HS-5 (cell line): Measurements from ENCODE around the gene CCN2.

ENCODE experiments used
- DNase-seq: peaks from one replicate; pipeline ENCODE4 v3.0.0-alpha.2; 2012; ENCODE audit warnings: low read depth

CCN2 gene, protein sequence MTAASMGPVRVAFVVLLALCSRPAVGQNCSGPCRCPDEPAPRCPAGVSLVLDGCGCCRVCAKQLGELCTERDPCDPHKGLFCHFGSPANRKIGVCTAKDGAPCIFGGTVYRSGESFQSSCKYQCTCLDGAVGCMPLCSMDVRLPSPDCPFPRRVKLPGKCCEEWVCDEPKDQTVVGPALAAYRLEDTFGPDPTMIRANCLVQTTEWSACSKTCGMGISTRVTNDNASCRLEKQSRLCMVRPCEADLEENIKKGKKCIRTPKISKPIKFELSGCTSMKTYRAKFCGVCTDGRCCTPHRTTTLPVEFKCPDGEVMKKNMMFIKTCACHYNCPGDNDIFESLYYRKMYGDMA

GRCh38 chr6:131950767-131951575 lies at the start of gene CCN2:
Gene CCN2 (minus strand): TSS chr6:131951372. CDS start chr6:131951172, 200 bp downstream.
- DNase-seq = peak; percentile 94

GRCh38 chr6:132000296-132000695 lies 49.1 kb upstream of the CCN2 start:
- DNase-seq = no peak

- DNase-seq = no peak
These were observed 48.5 kb upstream of the CCN2 start for GRCh38 chr6:131999545-132000146.

DNA sequence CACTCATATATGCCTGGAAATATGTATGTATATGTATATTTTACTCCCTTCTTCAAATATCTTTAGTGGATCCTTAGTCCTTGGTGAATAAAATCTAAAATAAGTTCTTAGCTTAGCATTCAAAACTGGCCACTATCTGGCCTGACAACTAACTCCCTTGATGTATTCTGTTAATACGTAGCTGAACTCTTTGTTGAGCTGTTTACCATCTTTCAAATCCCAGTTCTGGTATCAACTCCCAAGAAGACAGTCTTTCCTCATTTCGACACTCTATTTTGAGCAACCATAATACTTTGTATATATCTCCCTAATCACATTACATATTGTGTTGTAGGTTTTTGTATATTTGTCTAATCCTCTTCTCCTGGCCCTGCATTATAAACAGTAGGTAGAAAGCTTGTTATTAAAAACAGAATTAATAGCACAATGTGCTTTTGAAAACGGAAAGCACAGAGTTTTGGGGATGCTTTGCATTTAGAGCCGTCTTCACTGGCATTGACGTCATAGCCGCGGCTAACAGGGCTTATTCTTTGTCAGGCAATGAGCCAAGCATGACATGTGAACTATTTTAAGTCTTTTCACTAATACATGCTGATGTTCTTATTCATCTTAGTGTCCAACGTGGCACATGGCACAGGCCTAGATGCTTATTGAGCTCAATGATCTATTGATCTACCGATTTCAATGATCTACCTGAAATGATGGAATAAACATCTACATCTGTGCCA lies 47.2 kb upstream of the CCN2 start:
- DNase-seq = no peak

- DNase-seq = no peak
These were observed 46.4 kb upstream of the CCN2 start for GRCh38 chr6:131997429-131998153.

GRCh38 chr6:131995917-131996316 lies 44.7 kb upstream of the CCN2 start:
- peak; percentile 88 for DNase-seq

DNA sequence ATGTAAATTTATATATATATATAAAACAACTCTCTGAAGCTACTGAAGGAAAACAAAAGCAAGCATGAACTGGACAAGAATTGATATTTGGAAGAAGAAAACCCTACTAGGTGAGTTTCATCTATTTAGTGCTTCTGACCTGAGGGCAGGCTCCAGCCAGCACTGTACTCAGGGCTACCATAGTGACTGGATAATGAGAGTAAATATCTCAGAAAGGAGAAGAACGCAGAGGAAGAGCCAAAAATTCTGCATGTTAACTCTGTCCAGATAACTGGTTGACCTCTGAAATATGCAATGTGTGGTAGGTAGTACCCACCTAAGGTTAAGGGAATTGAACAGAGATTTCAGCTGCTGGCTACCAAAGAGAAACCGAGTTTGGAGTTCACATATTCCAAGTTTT lies 41.4 kb upstream of the CCN2 start:
- DNase-seq = no peak

DNA sequence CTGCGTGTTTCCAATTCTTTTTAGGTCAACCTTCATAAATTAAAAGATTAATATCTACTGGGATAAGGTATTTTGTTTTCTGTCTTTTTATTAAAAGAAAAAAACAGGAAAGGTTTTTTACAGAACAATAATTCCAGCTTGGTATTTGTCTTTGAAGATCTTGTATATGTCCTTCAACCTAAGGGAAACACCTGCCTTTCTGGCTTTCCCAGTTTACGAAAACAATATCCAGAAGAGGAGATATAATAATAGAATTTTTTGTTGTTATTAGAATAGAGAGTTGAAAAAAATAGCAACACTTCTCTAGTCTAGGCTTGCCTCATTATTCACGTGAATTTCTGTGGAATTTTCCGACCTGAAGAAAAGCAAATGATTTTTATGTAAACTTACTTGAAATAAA lies 37.9 kb upstream of the CCN2 start:
- no peak for DNase-seq

GRCh38 chr6:131982740-131983259 lies 31.6 kb upstream of the CCN2 start:
- peak; percentile 63 for DNase-seq

DNA sequence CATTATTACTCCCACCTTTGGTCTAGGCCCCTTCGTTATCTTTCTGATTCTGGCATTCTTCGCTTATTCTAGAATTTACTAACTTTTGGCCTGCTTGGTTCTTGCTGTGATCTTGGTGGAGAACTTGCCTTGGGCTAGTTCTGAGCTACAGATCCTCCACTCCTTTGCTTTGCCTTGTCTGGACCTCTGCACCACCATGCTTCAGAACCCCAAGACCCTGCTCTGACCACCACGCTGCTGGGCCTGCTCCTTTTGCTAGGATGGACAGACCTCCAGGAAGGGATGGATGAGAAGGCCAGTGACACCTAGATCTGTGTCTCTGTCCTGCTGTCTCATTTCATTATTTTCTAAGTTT lies 30.4 kb upstream of the CCN2 start:
- DNase-seq = no peak

DNA sequence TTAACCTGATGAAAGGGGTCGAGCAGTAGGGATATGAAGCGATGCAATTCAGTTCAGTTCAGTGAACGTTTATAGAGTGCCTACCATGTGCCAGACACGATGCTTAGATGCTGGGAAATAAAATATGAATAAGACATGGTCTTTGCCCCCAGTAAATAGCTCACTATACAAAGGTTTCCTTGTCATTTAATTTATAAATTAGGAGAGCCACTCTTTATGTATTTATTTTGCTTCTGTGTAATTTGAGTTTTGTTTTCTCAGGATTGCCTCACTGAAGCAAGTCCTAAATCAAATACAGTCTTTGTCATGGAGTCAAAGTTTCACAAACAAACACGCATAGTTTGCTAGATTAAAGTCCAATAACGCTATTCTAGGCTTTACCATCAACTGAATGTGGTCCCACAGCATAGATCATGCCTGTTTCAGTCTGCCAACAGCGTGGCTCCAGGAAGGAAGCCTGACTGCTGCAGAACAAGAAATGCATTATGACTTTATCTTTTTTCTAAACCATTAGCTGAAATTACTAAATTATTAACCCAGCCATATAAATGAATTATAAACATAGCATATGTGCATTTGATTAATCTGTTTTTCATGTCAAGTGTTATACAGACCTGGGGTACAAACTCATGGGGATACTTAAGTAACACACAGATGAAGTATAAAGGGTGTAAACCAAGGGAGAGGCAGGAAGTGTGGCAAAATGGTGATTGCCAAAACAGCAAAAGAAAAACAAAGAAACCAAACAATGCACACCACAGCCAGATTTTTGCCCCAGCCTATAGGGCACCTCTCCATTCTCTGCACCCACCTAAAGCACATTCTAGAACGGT lies 29.8 kb upstream of the CCN2 start:
- no peak for DNase-seq

- no peak for DNase-seq
These were observed 29.2 kb upstream of the CCN2 start for GRCh38 chr6:131980338-131980790.

DNA sequence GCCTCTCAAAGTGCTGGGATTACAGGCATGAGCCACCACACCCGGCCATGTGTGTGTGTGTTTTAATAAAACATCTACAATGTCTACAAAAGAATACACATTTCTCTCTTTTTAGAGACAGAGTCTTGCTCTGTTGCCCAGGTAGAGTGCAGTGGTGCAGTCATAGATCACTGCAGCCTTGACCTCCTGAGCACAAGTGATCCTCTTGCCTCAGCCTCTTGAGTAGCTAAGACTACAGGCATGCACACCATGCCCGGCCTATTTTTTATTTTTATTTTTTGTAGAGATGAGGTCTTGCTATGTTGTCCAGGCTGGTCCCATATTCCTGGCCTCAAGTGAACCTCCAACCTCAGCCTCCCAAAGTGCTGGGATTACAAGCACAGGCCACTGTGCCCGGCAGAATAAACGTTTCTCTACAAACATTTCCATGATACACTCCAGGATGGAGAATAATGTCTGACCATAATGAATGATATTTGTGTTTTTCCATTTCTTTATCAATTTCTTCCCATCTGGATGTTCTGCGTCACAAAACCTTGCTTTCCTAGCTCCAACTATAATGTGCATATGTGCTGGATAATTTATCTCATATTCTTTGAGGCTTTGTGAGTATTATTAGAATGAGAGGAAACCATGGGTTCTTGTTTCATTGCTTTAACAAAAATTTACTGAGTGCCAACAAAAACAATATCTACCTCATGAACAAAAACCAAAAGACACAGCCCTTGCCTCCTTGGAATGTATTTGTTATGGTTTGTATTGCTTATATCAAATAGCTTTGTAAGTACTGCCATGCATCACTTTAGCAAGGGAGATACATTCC lies 28.6 kb upstream of the CCN2 start:
- DNase-seq = peak; percentile 31

DNA sequence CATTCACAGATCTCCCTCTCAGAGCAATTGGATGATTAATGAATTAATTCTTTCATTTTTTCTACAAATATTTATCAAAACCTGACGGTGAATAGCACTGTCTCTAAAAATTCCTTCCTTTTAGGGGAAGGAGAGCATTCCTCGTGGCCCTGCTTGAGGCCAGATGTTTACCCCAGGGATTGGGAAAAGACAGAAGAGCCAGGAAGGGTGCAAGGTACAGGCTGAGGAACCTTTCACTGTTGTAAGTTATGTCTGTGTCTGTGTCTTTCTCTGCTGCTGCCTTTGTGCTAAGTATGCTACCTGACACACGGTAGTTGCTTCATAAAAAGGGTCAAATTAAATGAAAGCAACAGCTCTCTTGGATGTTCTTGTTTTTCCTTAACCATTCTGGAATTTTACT lies 27.4 kb upstream of the CCN2 start:
- no peak for DNase-seq

GRCh38 chr6:131976545-131977061 lies 25.4 kb upstream of the CCN2 start:
- DNase-seq = no peak

DNA sequence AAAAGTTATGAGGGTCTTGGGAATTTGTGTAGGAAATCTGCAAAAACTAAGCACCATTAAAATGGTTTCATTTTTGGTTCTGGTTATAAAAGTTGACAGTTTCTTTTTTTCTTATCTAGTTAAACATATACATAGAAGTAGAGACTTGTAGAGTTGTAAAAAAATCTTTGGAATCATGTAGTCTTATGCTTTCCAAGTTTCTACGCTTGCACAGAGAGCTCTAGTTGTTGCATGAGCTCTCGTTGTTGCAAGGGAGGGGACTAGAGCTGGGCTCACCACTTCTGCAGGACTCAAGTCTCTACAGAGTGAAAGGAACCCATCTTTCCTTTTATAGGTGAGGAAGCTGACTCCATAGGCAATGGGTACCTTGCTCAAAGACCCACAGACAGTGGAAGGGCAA lies 21.6 kb upstream of the CCN2 start:
- no peak for DNase-seq

DNA sequence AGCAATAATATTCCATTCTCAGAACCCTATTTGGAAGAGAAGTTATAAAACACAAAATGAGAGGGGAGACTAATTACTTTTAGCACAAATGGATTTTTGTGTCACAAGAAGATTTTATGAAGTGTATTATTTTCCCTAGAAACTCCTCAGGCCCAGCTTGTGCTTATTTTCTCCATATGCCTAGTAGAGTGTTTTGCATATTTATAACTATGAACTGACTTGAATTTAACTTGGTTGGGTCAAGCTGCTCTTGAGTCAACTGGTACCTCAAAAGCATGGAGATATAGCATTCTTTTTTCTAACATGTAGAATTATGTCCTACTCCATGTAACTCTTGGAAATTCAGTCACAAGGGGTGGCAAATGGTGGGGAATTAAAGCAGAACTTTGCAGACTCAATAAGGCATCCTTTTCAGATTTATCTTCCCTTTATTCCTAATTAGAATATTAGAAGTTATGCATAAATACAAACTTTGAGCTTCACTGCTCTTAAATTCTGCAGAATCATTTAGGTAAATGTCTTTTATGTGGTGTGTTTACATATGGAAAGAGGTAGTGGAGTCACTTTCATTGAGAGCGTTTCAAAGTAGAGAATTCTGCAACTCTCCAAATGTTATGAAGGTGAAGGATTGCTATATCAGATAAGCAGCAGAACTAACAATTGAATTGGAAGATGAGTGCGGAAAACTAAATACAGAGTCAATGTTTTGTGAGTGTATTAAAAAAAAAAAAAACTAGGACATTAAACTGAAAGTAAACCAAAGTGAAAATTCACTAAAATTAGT lies 19.1 kb upstream of the CCN2 start:
- DNase-seq = no peak

DNA sequence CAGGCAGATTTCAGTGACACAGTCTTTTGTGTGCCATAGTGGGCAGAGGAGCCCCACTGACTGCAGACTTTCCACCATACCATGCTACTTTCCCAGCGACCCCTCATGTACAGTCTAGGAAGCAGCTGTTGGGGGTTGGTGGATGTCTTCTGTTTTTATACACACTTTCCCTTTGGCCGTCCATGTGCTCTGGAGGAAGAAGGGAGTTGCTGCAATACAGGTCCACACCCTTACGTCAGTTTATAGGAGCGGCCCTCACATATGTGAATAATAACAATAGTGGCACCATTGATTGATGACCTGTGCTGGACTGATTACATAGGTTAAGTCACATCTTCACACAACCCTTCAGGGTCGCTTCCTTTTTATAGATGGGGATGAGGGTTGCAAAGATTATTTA lies 17.5 kb upstream of the CCN2 start:
- no peak for DNase-seq

DNA sequence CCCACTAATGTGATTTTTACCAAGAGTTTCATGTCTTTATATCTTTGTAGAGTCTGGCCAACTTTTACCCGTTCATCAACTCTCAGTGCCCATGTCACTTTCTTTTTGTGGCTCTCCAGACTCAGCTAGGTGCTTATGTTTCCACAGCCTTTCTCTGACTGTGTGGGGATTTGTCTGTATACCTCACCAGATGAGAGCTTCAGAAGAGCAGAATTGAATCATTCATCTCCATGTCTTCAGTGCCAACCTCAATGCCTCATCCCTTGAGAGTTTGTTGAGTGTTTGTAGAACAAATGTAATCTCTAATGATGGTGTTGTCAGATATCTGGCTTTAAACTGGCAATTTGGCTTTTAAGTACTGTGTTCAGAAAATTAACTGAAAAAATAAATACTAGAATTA lies 16.8 kb upstream of the CCN2 start:
- no peak for DNase-seq
